Stomach (tissue), 9 donors: ENCODE measurements around the gene MFSD6. TPM values are rescaled to one million over a fixed set of nuclear protein-coding genes. Genes with fewer than 3 reads are reported as not detected.
A peak's percentile ranks its signal among the peaks of the same experiment; 100 is the strongest.

Experiments used
- DNase-seq, 2 donors: peaks; one replicate each; pipeline versions ENCODE4 v3.0.0 to v3.0.0-alpha.2; 2013 to 2019
- H3K27ac ChIP-seq, 5 donors: fragments of 200-600 bp in 4 of 5; sonication (generic) in 4 of 5; one replicate each; pipeline ENCODE4 v1.5.1; 2013 to 2019; ENCODE audit warnings: mild to moderate bottlenecking in 1 of 5, moderate library complexity in 1 of 5
- H3K27me3 ChIP-seq, 3 donors: fragments of 200-600 bp; sonication (generic); one replicate each; pipeline ENCODE4 v1.5.1; 2017 to 2019; ENCODE audit warnings: mixed run types in 1 of 3
- H3K36me3 ChIP-seq, 4 donors: fragments of 200-600 bp; sonication (generic); 1 replicate in 3 of 4; 2 replicates in 1 of 4; pipeline ENCODE4 v1.5.1; 2016 to 2019
- H3K4me1 ChIP-seq, 4 donors: fragments of 200-600 bp; sonication (generic); one replicate each; pipeline ENCODE4 v1.5.1; 2016 to 2019
- H3K4me3 ChIP-seq, 4 donors: fragments of 200-600 bp; sonication (generic) in 3 of 4; one replicate each; pipeline ENCODE4 v1.5.1; 2016 to 2019; ENCODE audit warnings: mild to moderate bottlenecking in 1 of 4
- H3K9me3 ChIP-seq, 4 donors: fragments of 200-600 bp; sonication (generic); one replicate each; pipeline ENCODE4 v1.5.1; 2016 to 2019
- EP300 ChIP-seq: sonication (generic); formaldehyde crosslinking; IDR thresholded peaks from one replicate; pipeline ENCODE4 v1.6.1; 2017; ENCODE audit warnings: antibody characterized with exemption
- POLR2A ChIP-seq, 4 donors: fragments of 450-650 bp; IDR thresholded peaks; one replicate each; pipeline ENCODE4 v1.6.1; 2016; ENCODE audit warnings: antibody characterized with exemption in 4 of 4, control low read depth in 2 of 4, mild to moderate bottlenecking in 1 of 4, moderate library complexity in 1 of 4
- POLR2AphosphoS5 ChIP-seq, 3 donors: sonication (generic); formaldehyde crosslinking; IDR thresholded peaks; one replicate each; pipeline ENCODE4 v1.6.1; 2016; ENCODE audit warnings: antibody characterized with exemption in 3 of 3
- WGBS, 5 donors: extraction: QIAGEN DNeasy Blood & Tissue Kit in 3 of 5; methylation state at CpG; one replicate each; pipeline versions ENCODE4 v1.1.5 to v1.1.7; 2013 to 2018; 5-methylcytosine and 5-hydroxymethylcytosine counted together
- intact Hi-C: fragments of 100-400 bp; cut with DNase I; formaldehyde crosslinking; loops from one replicate; pipeline ENCODE4 v1.15.1; 2023; ENCODE audit warnings: low total_unique reads
- polyA plus RNA-seq, 3 donors: library from polyadenylated mRNA; stranded (reverse); fragments of 200-250 nt; gene quantifications; one replicate each; pipeline ENCODE4 v1.2.3, GENCODE V29; 2013
- total RNA-seq, 5 donors: library from RNA; depleted of rRNA; stranded (reverse); fragments of >200 nt; gene quantifications; one replicate each; pipeline versions ENCODE4 v1.1.0 to v1.2.3, GENCODE V29; 2014 to 2016
- TF ChIP-seq, protein P1 (sequence below), 7 experiments: fragments of 450-650 bp in 4 of 7; fragments of 200-600 bp in 3 of 7; sonication (generic) in 3 of 7; IDR thresholded peaks; one replicate each; pipeline ENCODE4 v1.5.1; 2016 to 2019; ENCODE audit warnings: antibody characterized with exemption in 7 of 7, control low read depth in 2 of 7, mild to moderate bottlenecking in 1 of 7
- donor health status: healthy with polysubstance abuse.
- donor health status: Bipolar disorder and iron deficiency.
- donor health status: healthy.

Gene MFSD6
- total and polyA plus RNA-seq, 8 donors = 9.2 to 134 (median 37.2) TPM

DNA sequence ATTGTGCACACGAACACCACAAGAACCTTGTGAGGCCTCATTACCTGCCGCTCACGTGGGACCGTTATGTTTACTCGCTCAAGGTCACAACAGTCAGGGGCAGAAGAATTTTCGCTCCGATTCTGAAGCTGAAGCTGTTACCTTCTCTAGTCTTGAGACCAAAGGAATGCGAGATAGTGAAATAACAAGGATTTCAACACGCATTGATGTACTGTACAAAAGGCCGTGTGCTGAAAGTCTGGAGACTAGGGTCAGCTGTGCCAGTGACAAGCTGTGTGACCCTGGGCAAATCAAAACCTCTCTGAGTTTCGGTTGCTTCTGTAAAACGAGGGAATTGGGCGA is 125.8 kb downstream of the MFSD6 start:
- intact Hi-C loops = loop anchor here (10.0 kb wide), 1 partner anchor 121 kb away; no protein-coding TSS in a partner anchor
- peak overlapping the region; percentile 66 to 90 (median 72) for H3K4me3 ChIP-seq

GRCh38 chr2:190534310-190535120 is 126.4 kb downstream of the MFSD6 start, which contains the start of gene NEMP2:
NEMP2 (minus strand) TSS chr2:190534722; CDS start chr2:190534655, 67 bp downstream.
- DNase-seq = peak; percentile 81 to 93
- Histone ChIP-seq H3K36me3 (no peaks in the 10 kb centered on the region), H3K4me3 (peak within 1 kb of the TSS; percentile 66 to 90 (median 72)), H3K4me1 (peaks cover 10 to 35% (median 27%) of the 10 kb centered on the region in 4 donors), H3K27ac (peak within 1 kb of the TSS; percentile 94 to 98 (median 96)), H3K9me3 (peaks cover 0 to 25% (median 8%) of the 10 kb centered on the region in 4 donors), H3K27me3 (no peaks in the 10 kb centered on the region)
- peak in 2 of 3 donors; percentile 70 to 85 for TF ChIP-seq POLR2AphosphoS5 (IDR thresholded peaks at IDR 0.05)
- TF ChIP-seq EP300 = no peak
- TF ChIP-seq POLR2A (IDR thresholded peaks at IDR 0.05) = peak in 1 of 4 donors; percentile 34
- TF ChIP-seq, protein P1, sequence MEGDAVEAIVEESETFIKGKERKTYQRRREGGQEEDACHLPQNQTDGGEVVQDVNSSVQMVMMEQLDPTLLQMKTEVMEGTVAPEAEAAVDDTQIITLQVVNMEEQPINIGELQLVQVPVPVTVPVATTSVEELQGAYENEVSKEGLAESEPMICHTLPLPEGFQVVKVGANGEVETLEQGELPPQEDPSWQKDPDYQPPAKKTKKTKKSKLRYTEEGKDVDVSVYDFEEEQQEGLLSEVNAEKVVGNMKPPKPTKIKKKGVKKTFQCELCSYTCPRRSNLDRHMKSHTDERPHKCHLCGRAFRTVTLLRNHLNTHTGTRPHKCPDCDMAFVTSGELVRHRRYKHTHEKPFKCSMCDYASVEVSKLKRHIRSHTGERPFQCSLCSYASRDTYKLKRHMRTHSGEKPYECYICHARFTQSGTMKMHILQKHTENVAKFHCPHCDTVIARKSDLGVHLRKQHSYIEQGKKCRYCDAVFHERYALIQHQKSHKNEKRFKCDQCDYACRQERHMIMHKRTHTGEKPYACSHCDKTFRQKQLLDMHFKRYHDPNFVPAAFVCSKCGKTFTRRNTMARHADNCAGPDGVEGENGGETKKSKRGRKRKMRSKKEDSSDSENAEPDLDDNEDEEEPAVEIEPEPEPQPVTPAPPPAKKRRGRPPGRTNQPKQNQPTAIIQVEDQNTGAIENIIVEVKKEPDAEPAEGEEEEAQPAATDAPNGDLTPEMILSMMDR (IDR thresholded peaks at IDR 0.05) = no peak
- intact Hi-C loops = loop anchor here (10.0 kb wide), 1 partner anchor 120 kb away; no protein-coding TSS in a partner anchor
- WGBS, 5 donors = 0 to 1% (median 0%) methylated on average over 18 to 92 of the region's 92 CpGs

More for the DNA sequence above, 125.8 kb downstream of the MFSD6 start:
- Histone ChIP-seq H3K4me1 (peaks cover 10 to 40% (median 30%) of the 10 kb centered on the region in 4 donors), H3K27me3 (no peaks in the 10 kb centered on the region), H3K27ac (peak overlapping the region; percentile 94 to 98 (median 96)), H3K36me3 (no peaks in the 10 kb centered on the region), H3K9me3 (peaks cover 0 to 20% (median 3%) of the 10 kb centered on the region in 4 donors)
- peak in 1 of 3 donors; percentile 12 for TF ChIP-seq POLR2AphosphoS5 (IDR thresholded peaks at IDR 0.05)
- no peak for TF ChIP-seq POLR2A (IDR thresholded peaks at IDR 0.05)
- TF ChIP-seq, protein P1 (IDR thresholded peaks at IDR 0.05) = no peak
- DNase-seq = peak in 1 of 2 donors; percentile 78
- 1 to 6% (median 2%) methylated on average over 13 of the region's 13 CpGs for WGBS, 5 donors

- Histone ChIP-seq H3K9me3 (peaks cover 0 to 31% (median 11%) of the 10 kb centered on the region in 4 donors), H3K4me1 (peaks cover 10 to 30% (median 23%) of the 10 kb centered on the region in 4 donors), H3K27me3 (no peaks in the 10 kb centered on the region), H3K27ac (peak overlapping the region; percentile 94 to 98 (median 96)), H3K4me3 (peak overlapping the region; percentile 66 to 90 (median 72)), H3K36me3 (no peaks in the 10 kb centered on the region)
- intact Hi-C loops = loop anchor here (10.0 kb wide), 1 partner anchor 120 kb away; no protein-coding TSS in a partner anchor
- 2 to 6% (median 4%) methylated on average over 7 of the region's 7 CpGs for WGBS, 5 donors
- TF ChIP-seq POLR2A (IDR thresholded peaks at IDR 0.05) = no peak
- TF ChIP-seq, protein P1 (IDR thresholded peaks at IDR 0.05) = no peak
- no peak for TF ChIP-seq POLR2AphosphoS5 (IDR thresholded peaks at IDR 0.05)
- no peak for TF ChIP-seq EP300
- DNase-seq = no peak
Measured at GRCh38 chr2:190535121-190535439, 126.9 kb downstream of the MFSD6 start.

GRCh38 chr2:190535586-190535985 is 127.4 kb downstream of the MFSD6 start:
- H3K4me1 ChIP-seq = peaks cover 10 to 25% (median 19%) of the 10 kb centered on the region in 4 donors
- peak overlapping the region in 4 of 5 donors; percentile 94 to 98 (median 97) for H3K27ac ChIP-seq
- no peak for DNase-seq
- H3K4me3 ChIP-seq = peak overlapping the region; percentile 66 to 90 (median 72)
- intact Hi-C loops = loop anchor here (10.0 kb wide), 1 partner anchor 119 kb away; no protein-coding TSS in a partner anchor
- peaks cover 0 to 3% (median 0%) of the 10 kb centered on the region in 4 donors for H3K36me3 ChIP-seq
- no peak for TF ChIP-seq POLR2A (IDR thresholded peaks at IDR 0.05)
- TF ChIP-seq, protein P1 (IDR thresholded peaks at IDR 0.05) = no peak
- no peak for TF ChIP-seq EP300
- no peak for TF ChIP-seq POLR2AphosphoS5 (IDR thresholded peaks at IDR 0.05)
- H3K9me3 ChIP-seq = peaks cover 0 to 36% (median 16%) of the 10 kb centered on the region in 4 donors
- 36 to 71% (median 44%) methylated on average over 1 of the region's 1 CpG for WGBS, 5 donors
- no peaks in the 10 kb centered on the region for H3K27me3 ChIP-seq
